ENCODE measurements around the gene INHBB.

DNA sequence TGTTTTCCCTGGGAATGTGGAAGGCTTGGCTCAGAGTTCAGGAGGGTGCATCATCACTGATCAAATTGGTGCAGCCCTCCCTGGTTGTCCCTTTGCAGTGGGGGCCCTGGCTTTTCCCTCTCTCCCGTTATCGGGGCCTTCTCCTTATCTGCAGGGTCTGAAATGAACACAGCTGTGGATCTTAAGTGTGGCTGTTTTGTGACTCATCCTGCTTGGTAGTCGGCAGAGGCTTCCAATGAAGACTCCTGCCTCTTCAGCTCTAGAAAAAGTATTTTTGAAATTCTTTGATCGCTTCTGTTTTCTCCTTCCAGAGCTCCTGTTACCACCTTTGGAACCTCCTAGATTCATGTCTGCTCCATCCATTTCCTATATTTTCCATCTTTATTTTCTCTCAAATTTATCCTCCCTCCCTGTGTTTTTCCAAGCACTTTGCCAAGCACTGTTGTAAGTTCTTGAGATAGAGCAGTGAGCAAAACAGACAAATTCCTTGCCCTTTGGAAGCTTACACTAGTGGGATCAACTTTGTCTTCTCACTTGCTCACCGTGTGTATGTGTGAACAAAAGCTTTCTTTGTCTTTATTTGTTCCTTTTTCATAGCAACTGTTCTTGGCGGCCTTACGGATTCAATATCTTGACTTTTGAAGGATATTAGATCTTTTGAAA is 47.6 kb upstream of the INHBB start:
- TF ChIP-seq CTCF (IDR thresholded peaks at IDR 0.05; ENCODE audit: insufficient read depth, low read length, poor library complexity, severe bottlenecking): no peak
- no peak for TF ChIP-seq EZH2phosphoT487 (conservative IDR thresholded peaks at IDR 0.05; ENCODE audit: low read length)

Data from SU-DHL-6 (cell line).